Erythroblast (primary cell): ENCODE results near the gene KIF5A.

ENCODE experiments used
- GATA1 ChIP-seq: IDR thresholded peaks from 2 replicates; pipeline ENCODE4 v1.6.1; 2011; ENCODE audit warnings: low read depth, mild to moderate bottlenecking, control low read depth, low read length, moderate library complexity
- POLR2A ChIP-seq: IDR thresholded peaks from 2 replicates; pipeline ENCODE4 v1.6.1; 2011; ENCODE audit warnings: mild to moderate bottlenecking, low read length

DNA sequence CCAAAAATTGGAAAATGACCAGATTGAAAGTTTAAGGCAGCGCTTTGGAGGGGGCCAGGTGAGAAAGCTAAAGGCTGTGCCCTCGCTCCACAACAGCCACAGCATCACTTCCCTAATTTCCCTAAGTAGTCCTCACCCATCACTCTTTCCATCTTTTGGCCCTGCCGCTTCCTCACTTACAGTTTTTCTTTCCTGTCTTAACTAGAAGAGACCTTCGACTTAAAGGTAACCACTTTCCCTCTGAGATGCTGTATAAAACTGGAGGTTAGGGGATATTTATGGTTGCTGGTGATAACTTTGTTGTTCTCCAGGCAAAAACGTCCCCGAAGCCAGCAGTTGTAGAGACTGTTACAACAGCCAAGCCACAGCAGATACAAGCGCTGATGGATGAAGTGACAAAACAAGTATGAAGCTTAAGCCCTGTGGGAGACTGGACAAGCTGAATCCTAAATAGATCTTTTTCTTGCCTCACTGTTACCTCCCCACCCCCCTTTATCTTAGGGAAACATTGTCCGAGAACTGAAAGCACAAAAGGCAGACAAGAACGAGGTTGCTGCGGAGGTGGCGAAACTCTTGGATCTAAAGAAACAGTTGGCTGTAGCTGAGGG, 33.8 kb upstream of the KIF5A start:
- TF ChIP-seq POLR2A (no peak), GATA1 (no peak)
